Measurements from ENCODE around the gene SLC2A10. TPM values are rescaled to one million over a fixed set of nuclear protein-coding genes. Genes with fewer than 3 reads are reported as not detected.

The SLC2A10 gene
- total and polyA plus RNA-seq, 10 of the 15 experiments (the other 5 are each of a cell fraction or from before 2014, with no cell fraction given): not detected

- no peak for TF ChIP-seq MTA3 (IDR thresholded peaks at IDR 0.05; ENCODE audit: borderline replicate concordance, low read length)
- TF ChIP-seq GABPA (IDR thresholded peaks at IDR 0.05; ENCODE audit: low read depth): no peak
- no peak for TF ChIP-seq E2F4 (IDR thresholded peaks at IDR 0.05; ENCODE audit: low read depth, low read length)
- no peak for TF ChIP-seq RB1 (IDR thresholded peaks at IDR 0.05; ENCODE audit: borderline replicate concordance)
- TF ChIP-seq LARP7 (IDR thresholded peaks at IDR 0.05): no peak
- TF ChIP-seq RUNX3 (IDR thresholded peaks at IDR 0.05; ENCODE audit: low read length): no peak
- no peak for TF ChIP-seq CUX1 (IDR thresholded peaks at IDR 0.05; ENCODE audit: insufficient replicate concordance, low read depth, low read length)
- no peak for TF ChIP-seq CHD1 (IDR thresholded peaks at IDR 0.05; ENCODE audit: low read depth, low read length)
- no peak for TF ChIP-seq ZBED1 (IDR thresholded peaks at IDR 0.05; ENCODE audit: borderline replicate concordance)
- TF ChIP-seq RFX5 (IDR thresholded peaks at IDR 0.05; ENCODE audit: low read depth, low read length): no peak
- TF ChIP-seq JUNB (IDR thresholded peaks at IDR 0.05): no peak
Observed at GRCh38 chr20:46723039-46723438, 13.6 kb downstream of the SLC2A10 start (continued).

All from GM12878 (cell line).